Osteocyte (in vitro differentiated cells): ENCODE results near the gene RNF212. TPM values are rescaled to one million over a fixed set of nuclear protein-coding genes. Genes with fewer than 3 reads are reported as not detected.

Source experiments
- DNase-seq: peaks from one replicate; pipeline ENCODE4 v3.0.0; 2021; ENCODE audit warnings: mixed read lengths; ENCODE audit not compliant: unreplicated experiment; ENCODE audit errors: extremely low spot score
- H3K27ac Mint-ChIP-seq: one replicate; pipeline ENCODE4 v1.8.0; 2021; ENCODE audit warnings: mild to moderate bottlenecking, mixed read lengths; ENCODE audit not compliant: unreplicated experiment
- H3K27me3 Mint-ChIP-seq: one replicate; pipeline ENCODE4 v1.8.0; 2021; ENCODE audit warnings: mixed read lengths; ENCODE audit not compliant: unreplicated experiment
- H3K36me3 Mint-ChIP-seq: one replicate; pipeline ENCODE4 v1.8.0; 2021; ENCODE audit warnings: mixed read lengths; ENCODE audit not compliant: unreplicated experiment
- H3K4me1 Mint-ChIP-seq: one replicate; pipeline ENCODE4 v1.8.0; 2021; ENCODE audit warnings: mixed read lengths; ENCODE audit not compliant: unreplicated experiment
- H3K4me3 Mint-ChIP-seq: one replicate; pipeline ENCODE4 v1.8.0; 2021; ENCODE audit warnings: mild to moderate bottlenecking, moderate library complexity, mixed read lengths; ENCODE audit not compliant: unreplicated experiment
- H3K9me3 Mint-ChIP-seq: one replicate; pipeline ENCODE4 v1.8.0; 2021; ENCODE audit warnings: mixed read lengths; ENCODE audit not compliant: unreplicated experiment
- total RNA-seq: library from RNA; stranded (reverse); gene quantifications from 2 replicates; pipeline ENCODE4 v1.2.1, GENCODE V29; 2021
- TF ChIP-seq, protein P1 (sequence below): fragments of 200-600 bp; sonication (generic); IDR thresholded peaks from 2 replicates; pipeline ENCODE4 v1.5.0; 2021; ENCODE audit warnings: antibody characterized with exemption, mild to moderate bottlenecking, moderate library complexity

The RNF212 gene
- total RNA-seq, 1 donor from 2014 or later: 3.8 TPM

DNA sequence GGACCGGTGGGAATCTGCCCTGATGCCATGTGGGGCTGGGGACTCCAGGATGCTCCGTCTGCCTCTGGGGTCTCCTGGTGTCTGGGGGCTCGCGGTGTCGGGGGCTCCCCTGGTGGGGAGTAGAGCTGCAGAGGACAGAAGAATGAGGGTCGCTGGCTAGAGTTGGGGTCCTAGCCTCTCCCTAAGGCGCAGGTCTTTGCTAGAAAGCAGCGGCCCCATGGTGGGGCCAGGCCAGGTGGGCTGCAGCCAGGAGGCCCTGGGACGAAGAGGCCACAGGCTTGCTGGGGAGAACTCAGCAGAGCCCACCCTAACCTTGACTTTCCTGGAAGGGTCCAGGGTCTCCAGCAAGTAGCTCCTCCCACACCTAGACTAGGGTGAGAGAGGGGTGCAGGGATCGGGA lies 80.5 kb downstream of the RNF212 start:
- no peak for DNase-seq
- H3K27me3 Mint-ChIP-seq: no peaks in the 10 kb centered on the region
- H3K27ac Mint-ChIP-seq: no peak overlapping the region
- TF ChIP-seq, protein P1, sequence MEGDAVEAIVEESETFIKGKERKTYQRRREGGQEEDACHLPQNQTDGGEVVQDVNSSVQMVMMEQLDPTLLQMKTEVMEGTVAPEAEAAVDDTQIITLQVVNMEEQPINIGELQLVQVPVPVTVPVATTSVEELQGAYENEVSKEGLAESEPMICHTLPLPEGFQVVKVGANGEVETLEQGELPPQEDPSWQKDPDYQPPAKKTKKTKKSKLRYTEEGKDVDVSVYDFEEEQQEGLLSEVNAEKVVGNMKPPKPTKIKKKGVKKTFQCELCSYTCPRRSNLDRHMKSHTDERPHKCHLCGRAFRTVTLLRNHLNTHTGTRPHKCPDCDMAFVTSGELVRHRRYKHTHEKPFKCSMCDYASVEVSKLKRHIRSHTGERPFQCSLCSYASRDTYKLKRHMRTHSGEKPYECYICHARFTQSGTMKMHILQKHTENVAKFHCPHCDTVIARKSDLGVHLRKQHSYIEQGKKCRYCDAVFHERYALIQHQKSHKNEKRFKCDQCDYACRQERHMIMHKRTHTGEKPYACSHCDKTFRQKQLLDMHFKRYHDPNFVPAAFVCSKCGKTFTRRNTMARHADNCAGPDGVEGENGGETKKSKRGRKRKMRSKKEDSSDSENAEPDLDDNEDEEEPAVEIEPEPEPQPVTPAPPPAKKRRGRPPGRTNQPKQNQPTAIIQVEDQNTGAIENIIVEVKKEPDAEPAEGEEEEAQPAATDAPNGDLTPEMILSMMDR: no peak
- H3K9me3 Mint-ChIP-seq: no peaks in the 10 kb centered on the region
- H3K4me1 Mint-ChIP-seq: peaks cover 11% of the 10 kb centered on the region
- H3K36me3 Mint-ChIP-seq: no peaks in the 10 kb centered on the region
- H3K4me3 Mint-ChIP-seq: no peak overlapping the region

DNA sequence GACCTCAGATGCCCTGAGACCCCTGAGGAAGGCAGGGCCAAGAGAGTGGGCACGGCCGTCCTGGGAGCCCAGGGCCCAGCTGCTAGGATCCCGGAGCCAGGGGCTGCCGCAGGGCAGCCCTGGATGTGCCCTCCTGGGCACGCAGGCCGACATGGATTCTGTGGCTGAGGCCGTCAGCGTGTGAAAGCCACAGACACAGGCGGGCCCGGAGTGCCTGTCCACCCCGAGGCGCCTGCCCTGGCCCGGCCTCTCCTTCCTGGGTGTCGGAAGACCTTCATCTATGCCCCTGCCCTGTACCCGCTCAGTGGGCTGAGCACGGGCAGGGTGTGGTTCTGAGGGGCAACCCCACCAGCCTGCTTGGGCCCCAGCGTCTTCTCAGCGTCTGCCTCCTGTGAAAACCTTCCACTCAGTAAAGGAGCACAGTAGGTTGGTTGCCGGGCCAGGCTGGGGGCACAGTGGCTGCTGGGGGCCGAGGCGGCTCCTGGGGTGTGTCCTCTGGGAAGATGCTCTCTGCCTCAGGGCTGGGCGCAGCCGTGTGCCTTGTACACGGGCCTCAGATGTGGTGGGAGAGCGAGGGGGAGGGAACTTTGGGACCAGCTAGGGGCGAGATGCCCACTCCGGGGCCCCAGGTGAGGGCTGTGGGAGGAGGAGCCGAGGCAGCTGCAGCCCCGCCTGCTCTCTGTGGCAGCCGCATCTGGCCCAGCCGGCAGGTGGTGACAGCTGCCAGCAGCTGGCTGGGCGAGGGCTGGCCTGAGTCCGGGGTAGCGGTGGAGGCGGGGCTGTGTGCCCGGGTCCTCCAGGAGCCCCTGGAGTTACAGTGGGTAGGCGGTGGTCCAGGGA lies 81.2 kb downstream of the RNF212 start:
- DNase-seq: no peak
- TF ChIP-seq, protein P1: no peak
- peaks cover 13% of the 10 kb centered on the region for H3K4me1 Mint-ChIP-seq

DNA sequence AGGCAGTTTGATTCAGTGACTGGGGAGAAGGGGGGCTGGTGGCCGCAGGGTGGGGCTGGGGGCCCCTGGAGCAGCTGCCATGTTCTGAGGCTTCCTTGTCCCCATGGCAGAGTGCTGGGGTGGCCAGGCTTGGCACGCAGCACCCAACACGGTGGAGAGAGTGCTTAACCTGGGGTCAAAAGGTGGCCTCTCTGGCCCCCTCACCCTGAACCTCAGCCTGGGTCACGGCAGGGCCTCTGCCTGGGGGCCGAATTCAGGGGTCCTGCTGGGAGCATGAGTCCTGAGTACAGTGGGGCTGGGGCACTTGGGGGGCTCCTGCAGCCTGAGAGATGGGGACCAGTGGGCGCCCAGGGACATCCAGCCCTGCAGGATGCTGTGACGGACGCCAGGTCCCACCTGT lies 82.0 kb downstream of the RNF212 start:
- no peak for DNase-seq
- H3K9me3 Mint-ChIP-seq: no peaks in the 10 kb centered on the region
- H3K27ac Mint-ChIP-seq: no peak overlapping the region
- H3K4me1 Mint-ChIP-seq: peaks cover 14% of the 10 kb centered on the region
- no peak overlapping the region for H3K4me3 Mint-ChIP-seq
- TF ChIP-seq, protein P1: no peak
- H3K27me3 Mint-ChIP-seq: no peaks in the 10 kb centered on the region
- no peaks in the 10 kb centered on the region for H3K36me3 Mint-ChIP-seq

More for the DNA sequence above, 81.2 kb downstream of the RNF212 start:
- H3K36me3 Mint-ChIP-seq: no peaks in the 10 kb centered on the region
- no peaks in the 10 kb centered on the region for H3K27me3 Mint-ChIP-seq
- no peak overlapping the region for H3K4me3 Mint-ChIP-seq
- H3K9me3 Mint-ChIP-seq: no peaks in the 10 kb centered on the region
- H3K27ac Mint-ChIP-seq: no peak overlapping the region

DNA sequence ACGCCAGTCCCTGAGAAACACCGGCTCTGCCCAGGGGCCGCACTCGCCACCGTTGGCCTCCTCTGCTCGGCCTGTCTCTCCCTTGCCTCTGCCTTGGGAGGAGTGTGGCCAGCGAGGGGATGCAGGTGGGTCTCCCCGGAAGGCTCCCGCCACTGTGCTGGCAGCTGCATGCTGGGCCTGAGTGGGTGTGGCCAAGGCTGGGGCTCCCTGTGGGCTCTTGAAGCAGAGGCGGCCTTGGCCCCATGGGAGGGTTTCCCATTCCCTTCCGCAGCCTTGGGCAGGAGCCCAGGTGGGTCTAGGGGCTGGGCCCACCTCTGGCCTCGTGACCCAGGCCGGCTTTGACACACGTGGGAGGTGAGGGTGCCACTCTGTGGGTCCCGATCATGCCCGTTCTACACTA lies 82.8 kb downstream of the RNF212 start:
- no peak for DNase-seq
- Mint-ChIP-seq H3K4me1 (peaks cover 14% of the 10 kb centered on the region), H3K27ac (no peak overlapping the region), H3K36me3 (no peaks in the 10 kb centered on the region), H3K4me3 (no peak overlapping the region), H3K27me3 (no peaks in the 10 kb centered on the region), H3K9me3 (no peaks in the 10 kb centered on the region)
- TF ChIP-seq, protein P1: no peak

DNA sequence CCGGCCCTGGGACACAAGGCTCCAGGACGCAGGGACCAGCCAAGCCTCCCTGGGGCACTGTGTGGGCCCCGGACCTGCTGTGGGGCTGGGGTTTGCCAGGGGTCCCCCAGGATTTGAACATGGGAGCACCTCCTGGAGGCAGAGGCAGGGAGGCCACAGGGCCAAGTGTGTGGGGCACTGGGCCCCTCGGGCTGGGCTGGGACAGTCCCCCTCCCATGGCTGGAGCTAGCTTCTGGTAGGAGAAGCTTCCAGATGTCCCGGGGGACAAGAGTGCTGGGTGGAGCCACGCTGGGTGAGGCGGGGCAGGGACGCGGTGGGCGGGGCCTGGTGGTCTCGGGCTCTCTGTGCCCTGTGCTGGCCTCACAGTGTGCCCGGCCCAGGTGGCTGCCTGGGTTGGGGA lies 83.3 kb downstream of the RNF212 start:
- Mint-ChIP-seq H3K9me3 (no peaks in the 10 kb centered on the region), H3K27ac (no peak overlapping the region), H3K4me1 (peaks cover 11% of the 10 kb centered on the region), H3K4me3 (no peak overlapping the region), H3K36me3 (peaks cover 4% of the 10 kb centered on the region), H3K27me3 (no peaks in the 10 kb centered on the region)
- DNase-seq: no peak
- TF ChIP-seq, protein P1: no peak
